Ectodermal cell (in vitro differentiated cells): ENCODE results near the gene RBM20.
A peak's percentile ranks its signal among the peaks of the same experiment; 100 is the strongest.

ENCODE experiments used
- H3K27ac ChIP-seq: 2 replicates; pipeline ENCODE4 v1.7.0; 2013; ENCODE audit warnings: mild to moderate bottlenecking, low read depth, low read length; ENCODE audit not compliant: insufficient read depth, poor library complexity, severe bottlenecking
- H3K27me3 ChIP-seq: 2 replicates; pipeline ENCODE4 v1.7.0; 2013; ENCODE audit warnings: mild to moderate bottlenecking, low read length; ENCODE audit not compliant: insufficient read depth, control insufficient read depth, poor library complexity, severe bottlenecking
- H3K36me3 ChIP-seq: one replicate; pipeline ENCODE4 v1.7.0; 2013; ENCODE audit warnings: low read length; ENCODE audit not compliant: control insufficient read depth, insufficient read depth
- H3K4me1 ChIP-seq: one replicate; pipeline ENCODE4 v1.7.0; 2013; ENCODE audit warnings: low read length; ENCODE audit not compliant: control insufficient read depth, insufficient read depth
- H3K4me3 ChIP-seq: 2 replicates; pipeline ENCODE4 v1.7.0; 2013; ENCODE audit warnings: low read depth, low read length, control low read depth; ENCODE audit not compliant: insufficient read depth
- H3K9me3 ChIP-seq: 2 replicates; pipeline ENCODE4 v1.7.0; 2013; ENCODE audit warnings: mild to moderate bottlenecking, low read length, moderate library complexity; ENCODE audit not compliant: control insufficient read depth
- WGBS, 2 experiments: methylation state at CpG; one replicate each; pipeline ENCODE4 v1.1.7; 2013; ENCODE audit warnings: missing lambda C conversion rate in 2 of 2; 5-methylcytosine and 5-hydroxymethylcytosine counted together

Gene RBM20

DNA sequence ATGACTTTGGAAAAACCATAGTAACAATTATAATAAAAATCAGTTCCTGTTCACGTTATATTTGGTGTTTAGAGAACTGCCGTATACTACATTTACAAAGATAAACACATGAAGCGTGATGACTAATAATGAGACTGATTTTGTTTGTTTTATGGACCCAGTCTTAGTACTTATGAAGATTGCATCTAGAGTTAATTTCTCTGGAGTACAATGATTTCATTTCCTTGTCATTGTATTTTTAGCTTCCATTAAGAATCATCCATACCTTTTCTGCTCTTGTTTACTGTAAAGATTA lies 2.9 kb downstream of the RBM20 start:
- Histone ChIP-seq H3K4me1 (peaks cover 46% of the 10 kb centered on the region), H3K27ac (no peak overlapping the region), H3K4me3 (no peak overlapping the region), H3K9me3 (no peaks in the 10 kb centered on the region), H3K27me3 (peaks cover 47% of the 10 kb centered on the region), H3K36me3 (no peaks in the 10 kb centered on the region)
- WGBS, 2 experiments: 90 to 100% methylated on average over 3 of the region's 3 CpGs

DNA sequence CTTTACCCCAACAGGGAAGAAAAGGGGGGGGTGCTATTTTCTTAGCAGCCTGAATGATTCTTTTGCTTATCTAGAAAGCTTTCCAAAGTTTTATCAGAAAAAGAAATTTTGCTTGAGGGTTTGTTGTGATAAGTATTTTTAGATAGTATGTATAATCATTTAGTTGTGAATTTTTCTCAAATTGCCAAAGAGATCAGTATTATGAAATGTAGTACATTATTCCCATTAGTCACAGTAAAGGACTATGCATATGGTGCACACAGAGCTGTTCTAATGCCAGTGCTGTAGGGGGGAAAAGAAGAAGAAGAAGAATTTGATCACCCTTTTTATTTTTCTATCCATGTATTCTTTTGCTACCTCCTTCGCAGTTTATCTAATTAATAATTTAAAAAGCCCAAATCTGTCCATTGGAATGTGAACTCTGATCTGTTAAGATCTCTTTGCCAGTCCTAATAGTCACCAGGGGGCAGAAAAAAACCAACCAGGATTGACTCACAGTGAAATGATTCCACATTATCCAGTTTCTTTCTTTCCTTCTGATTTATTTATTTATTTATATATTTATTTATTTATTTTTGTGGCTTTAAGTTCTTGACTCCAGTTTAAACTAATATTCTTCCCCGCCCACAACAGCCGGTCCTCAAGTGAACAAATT lies 4.7 kb downstream of the RBM20 start:
- no peak overlapping the region for H3K4me3 ChIP-seq
- no peaks in the 10 kb centered on the region for H3K9me3 ChIP-seq
- H3K27me3 ChIP-seq: peaks cover 29% of the 10 kb centered on the region
- WGBS, 2 experiments: 96 to 98% methylated on average over 2 to 3 of the region's 3 CpGs
- H3K27ac ChIP-seq: no peak overlapping the region
- no peaks in the 10 kb centered on the region for H3K36me3 ChIP-seq
- H3K4me1 ChIP-seq: peaks cover 34% of the 10 kb centered on the region

DNA sequence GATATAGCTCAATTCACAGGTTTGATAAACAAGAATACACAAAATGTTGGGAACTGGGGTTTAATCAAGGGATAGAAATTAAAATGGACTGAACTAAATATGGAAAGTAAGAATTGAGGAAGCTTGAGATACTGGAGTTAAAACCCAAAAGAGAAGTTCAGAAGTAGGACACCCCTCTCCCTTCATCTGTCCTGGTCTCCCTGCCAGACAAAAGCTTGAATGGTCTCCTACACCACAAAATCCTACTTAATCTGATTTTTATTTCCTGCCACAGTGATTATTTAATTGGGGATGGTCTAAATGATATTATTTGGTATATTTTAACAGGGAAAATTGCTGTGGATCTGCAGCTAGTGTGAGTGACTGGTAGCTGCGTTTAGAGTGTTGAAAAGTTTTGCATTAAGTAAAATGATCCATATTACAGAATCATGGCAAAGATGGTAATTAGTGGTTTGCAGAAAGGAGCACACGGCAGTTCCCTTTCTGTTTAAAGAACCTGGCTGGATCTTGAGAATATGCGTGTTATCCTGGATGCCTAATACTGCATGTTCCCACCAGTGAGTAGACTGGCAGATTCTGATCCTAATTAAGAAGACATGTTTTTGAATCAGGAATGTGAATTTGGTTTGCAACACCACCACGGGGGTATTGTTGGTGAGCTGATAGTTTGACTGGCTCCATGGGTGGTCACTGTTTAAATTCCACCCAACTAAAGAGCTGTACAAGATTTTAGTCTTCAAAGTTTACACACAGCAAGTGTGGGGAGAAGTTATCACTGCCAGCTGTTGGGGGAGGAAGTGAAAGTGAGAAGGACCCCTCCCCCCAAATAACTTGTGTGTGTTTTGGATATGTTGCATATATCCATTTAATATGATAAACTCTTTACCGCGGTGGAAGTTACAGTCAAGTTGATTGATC lies 5.5 kb downstream of the RBM20 start:
- Histone ChIP-seq H3K4me3 (no peak overlapping the region), H3K27me3 (peaks cover 21% of the 10 kb centered on the region), H3K9me3 (no peaks in the 10 kb centered on the region), H3K27ac (peak overlapping the region; percentile 30), H3K36me3 (no peaks in the 10 kb centered on the region), H3K4me1 (peaks cover 32% of the 10 kb centered on the region)
- 68 to 77% methylated on average over 4 to 6 of the region's 6 CpGs for WGBS, 2 experiments

DNA sequence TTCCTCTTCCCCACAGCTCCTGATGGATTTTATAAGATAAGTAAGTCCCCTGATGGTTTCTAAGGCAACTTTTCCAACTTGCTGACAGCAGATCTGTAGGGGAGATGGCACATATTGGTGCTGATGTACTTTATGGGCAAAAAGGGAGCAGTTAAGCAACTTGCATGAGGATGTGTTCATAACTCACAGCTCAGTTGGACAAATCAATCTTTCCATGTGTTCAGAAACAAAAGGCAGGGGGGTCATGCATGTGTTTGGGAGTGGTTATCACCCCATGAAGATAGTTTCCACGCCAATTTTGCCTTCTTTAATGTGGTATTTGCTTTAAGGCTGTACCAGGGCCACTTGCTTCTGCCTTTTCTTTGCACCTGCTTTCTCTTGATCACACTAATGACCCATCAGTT lies 6.1 kb downstream of the RBM20 start:
- WGBS, 2 experiments: 86 to 88% methylated on average over 1 of the region's 1 CpG
- Histone ChIP-seq H3K4me3 (no peak overlapping the region), H3K4me1 (peaks cover 25% of the 10 kb centered on the region), H3K36me3 (no peaks in the 10 kb centered on the region), H3K27me3 (peaks cover 15% of the 10 kb centered on the region), H3K27ac (no peak overlapping the region), H3K9me3 (no peaks in the 10 kb centered on the region)

DNA sequence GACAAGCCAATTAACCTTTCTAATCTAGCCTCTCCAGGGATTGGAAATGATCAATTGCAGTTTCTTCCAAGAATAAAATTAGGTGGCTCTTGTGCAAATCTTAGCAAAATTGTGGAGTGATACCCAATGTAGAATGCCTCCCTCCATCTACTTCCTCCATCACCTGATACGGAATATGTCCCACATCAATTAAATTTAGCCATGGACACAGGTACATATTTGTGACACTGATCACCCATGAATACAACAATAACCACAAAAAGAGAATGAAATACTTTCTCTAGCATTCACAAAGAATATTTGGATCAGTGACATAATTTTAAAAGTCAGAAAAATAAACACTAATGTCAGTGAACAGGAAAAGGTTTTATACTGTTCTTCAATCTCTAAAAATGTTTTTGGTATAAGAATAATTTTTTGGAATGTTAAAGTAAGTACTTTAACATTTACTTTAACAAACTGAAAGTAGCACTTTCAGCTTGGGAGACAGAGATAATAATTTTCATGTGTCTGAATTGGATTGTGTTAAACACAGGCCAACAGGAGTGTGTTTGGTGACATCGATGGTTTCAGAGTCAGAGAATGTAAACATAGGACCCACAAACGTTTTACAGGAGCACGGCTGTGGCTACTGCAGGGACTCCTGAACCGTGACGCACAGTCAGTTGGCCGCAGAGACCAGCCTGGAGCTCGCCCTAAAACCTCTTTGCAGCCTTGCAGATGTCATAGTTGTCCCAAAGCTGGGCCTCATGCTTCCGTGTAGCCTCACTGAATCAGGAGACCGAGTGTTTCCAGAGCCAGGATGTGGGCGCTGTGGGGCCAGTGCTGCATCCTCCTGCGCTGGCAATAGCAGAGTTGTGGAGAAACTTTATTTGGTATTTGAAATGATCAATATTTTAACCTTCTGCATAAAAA lies 7.2 kb downstream of the RBM20 start:
- no peaks in the 10 kb centered on the region for H3K36me3 ChIP-seq
- peaks cover 23% of the 10 kb centered on the region for H3K4me1 ChIP-seq
- peaks cover 4% of the 10 kb centered on the region for H3K27me3 ChIP-seq
- WGBS, 2 experiments: 77 to 78% methylated on average over 12 of the region's 12 CpGs
- H3K9me3 ChIP-seq: no peaks in the 10 kb centered on the region
- H3K4me3 ChIP-seq: no peak overlapping the region
- no peak overlapping the region for H3K27ac ChIP-seq

DNA sequence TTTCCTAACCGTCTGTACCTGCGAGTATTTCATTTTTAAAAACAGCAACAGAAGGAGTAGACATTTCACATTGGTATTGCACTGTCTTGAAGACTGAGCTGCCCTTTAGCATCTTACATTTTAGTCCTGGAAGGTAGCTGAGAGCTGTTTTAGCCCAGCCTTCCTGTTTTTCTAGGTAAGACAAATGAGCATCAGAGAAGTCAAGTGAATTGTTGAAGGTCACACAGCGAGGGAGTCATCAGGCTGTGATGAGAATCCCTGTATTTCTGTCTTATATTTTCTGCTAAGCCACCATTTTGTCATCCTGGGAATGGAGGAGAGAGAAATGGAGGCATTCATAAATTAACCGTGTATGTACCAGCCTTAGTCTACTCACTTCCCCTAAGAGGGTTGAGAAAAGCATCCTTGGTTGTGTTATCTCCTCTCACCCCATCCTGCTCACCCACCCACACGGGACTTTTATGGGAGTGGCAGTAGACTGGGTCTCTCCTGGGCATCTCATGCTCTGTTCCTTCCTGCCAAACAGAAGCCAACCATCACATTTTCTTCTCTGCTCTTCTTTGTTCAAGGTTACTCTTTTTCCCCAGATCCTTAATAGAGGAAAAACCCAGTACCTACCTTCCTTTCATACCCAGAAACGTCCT lies 8.5 kb downstream of the RBM20 start:
- Histone ChIP-seq H3K36me3 (no peaks in the 10 kb centered on the region), H3K4me1 (peaks cover 23% of the 10 kb centered on the region), H3K4me3 (no peak overlapping the region), H3K27me3 (no peaks in the 10 kb centered on the region), H3K27ac (no peak overlapping the region), H3K9me3 (no peaks in the 10 kb centered on the region)
- WGBS, 2 experiments: 88 to 94% methylated on average over 5 to 6 of the region's 6 CpGs

DNA sequence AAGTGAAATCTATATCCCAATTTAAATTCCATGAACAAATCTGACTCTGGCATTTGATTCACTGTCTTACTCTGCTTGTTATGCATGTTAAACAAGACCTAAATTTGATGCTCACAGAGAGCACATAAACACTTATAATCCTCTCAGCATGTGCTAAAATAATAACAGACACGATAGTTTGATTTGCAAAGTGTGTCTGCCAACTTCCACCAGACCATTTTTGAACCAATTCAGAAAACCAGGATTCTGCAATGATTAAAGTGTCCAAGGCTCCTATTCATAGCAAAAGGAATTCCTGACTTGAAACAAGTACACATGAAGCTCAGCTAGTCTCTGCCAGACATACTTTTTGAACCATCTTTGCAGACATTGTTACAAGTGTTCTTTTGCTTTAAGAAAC lies 11.2 kb downstream of the RBM20 start:
- H3K27ac ChIP-seq: no peak overlapping the region
- H3K9me3 ChIP-seq: no peaks in the 10 kb centered on the region
- no peaks in the 10 kb centered on the region for H3K36me3 ChIP-seq
- no peaks in the 10 kb centered on the region for H3K27me3 ChIP-seq
- peaks cover 5% of the 10 kb centered on the region for H3K4me1 ChIP-seq
- H3K4me3 ChIP-seq: no peak overlapping the region
- 98 to 100% methylated on average over 1 of the region's 1 CpG for WGBS, 2 experiments

DNA sequence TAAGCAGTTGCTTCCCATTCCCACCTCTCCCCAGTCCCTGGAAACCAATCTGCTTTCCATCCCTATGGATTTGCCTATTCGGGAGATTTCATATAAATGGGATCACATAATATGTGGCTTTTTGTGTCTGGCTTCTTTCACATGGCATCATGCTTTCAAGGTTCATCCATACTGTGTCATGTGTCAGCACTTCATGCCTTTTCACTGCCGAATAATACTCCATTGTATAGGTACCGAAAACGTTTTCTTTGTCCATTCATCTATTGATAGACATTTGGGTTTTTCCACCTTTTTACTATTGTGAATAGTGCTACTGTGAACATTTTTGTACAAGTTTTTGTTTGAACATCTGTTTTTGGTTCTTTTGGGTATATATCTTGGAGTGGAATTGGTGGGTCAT lies 12.5 kb downstream of the RBM20 start:
- H3K27ac ChIP-seq: no peak overlapping the region
- H3K36me3 ChIP-seq: no peaks in the 10 kb centered on the region
- no peaks in the 10 kb centered on the region for H3K4me1 ChIP-seq
- WGBS, 2 experiments: 92 to 98% methylated on average over 4 of the region's 4 CpGs
- no peaks in the 10 kb centered on the region for H3K9me3 ChIP-seq
- no peaks in the 10 kb centered on the region for H3K27me3 ChIP-seq
- no peak overlapping the region for H3K4me3 ChIP-seq

DNA sequence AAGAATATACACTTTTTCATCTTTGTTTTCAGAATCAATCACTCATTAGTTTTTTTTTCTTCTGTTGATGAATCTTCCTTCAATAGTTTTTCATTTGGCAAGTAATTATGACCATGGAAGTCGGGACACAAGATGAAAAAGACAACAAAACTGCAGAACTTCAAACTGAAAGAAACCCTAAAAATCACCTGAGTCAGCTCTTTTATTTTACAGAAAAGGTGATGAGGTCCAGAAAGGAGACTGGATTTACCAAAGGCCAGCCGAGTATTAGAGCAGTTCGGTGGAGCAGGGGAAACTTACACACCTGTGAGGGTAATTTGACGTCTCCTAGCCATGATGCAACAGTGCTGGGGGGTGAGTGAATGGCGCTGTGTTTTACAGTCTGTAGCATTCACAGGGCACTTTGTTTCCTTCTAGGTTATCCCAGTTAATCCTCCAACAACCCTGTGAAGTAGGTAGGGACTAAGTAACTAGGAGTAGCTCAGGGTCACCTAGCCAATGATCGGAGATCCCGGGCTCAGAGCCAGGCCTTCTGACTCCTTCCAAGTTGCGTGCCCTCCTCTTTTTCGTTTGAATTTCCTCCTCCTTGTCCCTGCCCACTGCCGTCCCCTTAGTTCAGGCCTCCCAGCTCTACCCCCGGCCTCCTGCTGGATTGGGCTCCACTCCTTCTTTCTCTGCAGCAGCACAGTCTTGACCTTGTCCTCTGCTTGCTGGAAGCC lies 14.0 kb downstream of the RBM20 start:
- WGBS, 2 experiments: 84% methylated on average over 10 to 11 of the region's 11 CpGs
- Histone ChIP-seq H3K27me3 (no peaks in the 10 kb centered on the region), H3K9me3 (no peaks in the 10 kb centered on the region)

More for the DNA sequence above, 14.0 kb downstream of the RBM20 start:
- Histone ChIP-seq H3K4me3 (no peak overlapping the region), H3K4me1 (no peaks in the 10 kb centered on the region), H3K36me3 (no peaks in the 10 kb centered on the region), H3K27ac (no peak overlapping the region)
